ENCODE data around the gene ADIPOR2. TPM values are rescaled to one million over a fixed set of nuclear protein-coding genes. Genes with fewer than 3 reads are reported as not detected.

The ADIPOR2 gene
- total and polyA plus RNA-seq, 11 donors: 17.7 to 52.5 (median 36.7) TPM

GRCh38 chr12:1651946-1652345 is 38.9 kb upstream of the ADIPOR2 start:
- Histone ChIP-seq H3K36me3 (peaks cover 0 to under 1% (median 0%) of the 10 kb centered on the region in 9 donors), H3K27ac (peak overlapping the region in 1 of 12 donors; percentile 73), H3K4me1 (peaks cover 0 to 39% (median 21%) of the 10 kb centered on the region in 12 donors), H3K9me3 (no peaks in the 10 kb centered on the region), H3K4me3 (no peak overlapping the region), H3K27me3 (no peaks in the 10 kb centered on the region)
- intact Hi-C loops (cut with DNase I): loop anchor here in 9 of 10 donors (1.0 to 10.0 kb wide), 8 partner anchors 40 to 383 kb away; partner anchors contain the start of gene ADIPOR2 (in 1 of the 9)
- ATAC-seq (no peak), DNase-seq (no peak)
- TF ChIP-seq POLR2A (IDR thresholded peaks at IDR 0.05) (no peak), CTCF (IDR thresholded peaks at IDR 0.05) (no peak)

GRCh38 chr12:1655225-1655788 is 35.6 kb upstream of the ADIPOR2 start:
- DNase-seq: no peak
- Histone ChIP-seq H3K27me3 (no peaks in the 10 kb centered on the region), H3K36me3 (no peaks in the 10 kb centered on the region), H3K4me1 (peaks cover 0 to 53% (median 24%) of the 10 kb centered on the region in 12 donors), H3K4me3 (no peak overlapping the region), H3K9me3 (no peaks in the 10 kb centered on the region), H3K27ac (no peak overlapping the region)
- TF ChIP-seq CTCF (IDR thresholded peaks at IDR 0.05) (no peak), POLR2A (IDR thresholded peaks at IDR 0.05) (no peak)
- WGBS, 4 donors: 84 to 93% (median 93%) methylated on average over 6 of the region's 6 CpGs
- intact Hi-C loops (cut with DNase I): loop anchor here in 5 of 10 donors (2.0 to 10.0 kb wide), 3 partner anchors 37 to 379 kb away; partner anchors contain the start of gene ADIPOR2 (in 1 of the 5)
- no peak for ATAC-seq

- no peak for TF ChIP-seq POLR2A (IDR thresholded peaks at IDR 0.05)
- no peak for TF ChIP-seq CTCF (IDR thresholded peaks at IDR 0.05)
- ATAC-seq: no peak
Measured at GRCh38 chr12:1656902-1657301, 34.0 kb upstream of the ADIPOR2 start.

GRCh38 chr12:1657688-1658087 is 33.2 kb upstream of the ADIPOR2 start:
- Histone ChIP-seq H3K36me3 (no peaks in the 10 kb centered on the region), H3K27me3 (no peaks in the 10 kb centered on the region), H3K4me1 (peaks cover 0 to 43% (median 22%) of the 10 kb centered on the region in 12 donors), H3K27ac (peak overlapping the region in 11 of 12 donors; percentile 9 to 100 (median 90)), H3K4me3 (no peak overlapping the region), H3K9me3 (no peaks in the 10 kb centered on the region)
- DNase-seq: no peak
- TF ChIP-seq CTCF (IDR thresholded peaks at IDR 0.05): no peak
- TF ChIP-seq POLR2A (IDR thresholded peaks at IDR 0.05): no peak
- no peak for ATAC-seq
- 62 to 87% (median 78%) methylated on average over 1 of the region's 1 CpG for WGBS, 4 donors
- intact Hi-C loops (cut with DNase I): loop anchor here in 4 of 10 donors (5.0 to 10.0 kb wide), 2 partner anchors 35 to 377 kb away; partner anchors contain the start of gene ADIPOR2 (in 1 of the 4)

More at GRCh38 chr12:1656902-1657301, 34.0 kb upstream of the ADIPOR2 start:
- H3K27ac ChIP-seq: peak overlapping the region in 4 of 12 donors; percentile 79 to 98 (median 92)
- intact Hi-C loops (cut with DNase I): loop anchor here in 4 of 10 donors (5.0 to 10.0 kb wide), 2 partner anchors 35 to 378 kb away; partner anchors contain the start of gene ADIPOR2 (in 1 of the 4)
- H3K36me3 ChIP-seq: no peaks in the 10 kb centered on the region
- H3K4me3 ChIP-seq: no peak overlapping the region
- WGBS, 4 donors: 66 to 90% (median 78%) methylated on average over 12 of the region's 12 CpGs
- H3K27me3 ChIP-seq: no peaks in the 10 kb centered on the region
- H3K4me1 ChIP-seq: peaks cover 0 to 44% (median 22%) of the 10 kb centered on the region in 12 donors
- DNase-seq: peak in 2 of 5 donors; percentile 57 to 64
- no peaks in the 10 kb centered on the region for H3K9me3 ChIP-seq
